Fibroblast of mammary gland (primary cell): Measurements from ENCODE around the gene L1TD1.

ENCODE experiments used
- DNase-seq: peaks from one replicate; pipeline ENCODE4 v3.0.0-alpha.2; 2010; ENCODE audit warnings: low read depth
- H3K4me3 ChIP-seq: 2 replicates; pipeline ENCODE4 v1.5.1; 2011; ENCODE audit warnings: low read depth, mild to moderate bottlenecking, low read length, moderate library complexity; ENCODE audit not compliant: control insufficient read depth
- CTCF ChIP-seq: conservative IDR thresholded peaks from 2 replicates; pipeline ENCODE4 v1.5.1; 2011; ENCODE audit warnings: low read depth, low read length, inconsistent platforms; ENCODE audit not compliant: control insufficient read depth, insufficient read depth

Gene L1TD1

GRCh38 chr1:62245201-62245600 lies 50.6 kb downstream of the L1TD1 start:
- no peak overlapping the region for H3K4me3 ChIP-seq
- DNase-seq: peak; percentile 6
- no peak for TF ChIP-seq CTCF

GRCh38 chr1:62247391-62248168 lies 52.9 kb downstream of the L1TD1 start:
- DNase-seq: no peak
- H3K4me3 ChIP-seq: no peak overlapping the region
- TF ChIP-seq CTCF: no peak

GRCh38 chr1:62250126-62250726 lies 55.6 kb downstream of the L1TD1 start:
- TF ChIP-seq CTCF: no peak
- H3K4me3 ChIP-seq: no peak overlapping the region
- no peak for DNase-seq

- TF ChIP-seq CTCF: no peak
- H3K4me3 ChIP-seq: no peak overlapping the region
Measured at GRCh38 chr1:62259551-62259950, 64.9 kb downstream of the L1TD1 start.

GRCh38 chr1:62260688-62261087 lies 66.0 kb downstream of the L1TD1 start:
- no peak for TF ChIP-seq CTCF
- H3K4me3 ChIP-seq: no peak overlapping the region
- DNase-seq: no peak

More at GRCh38 chr1:62259551-62259950, 64.9 kb downstream of the L1TD1 start:
- DNase-seq: no peak
